ENCODE measurements around the gene ACE. TPM values are rescaled to one million over a fixed set of nuclear protein-coding genes. Genes with fewer than 3 reads are reported as not detected.

The ACE gene
- total RNA-seq, 3 donors from 2014 or later = 2.6 to 13.9 (median 9.1) TPM

DNA sequence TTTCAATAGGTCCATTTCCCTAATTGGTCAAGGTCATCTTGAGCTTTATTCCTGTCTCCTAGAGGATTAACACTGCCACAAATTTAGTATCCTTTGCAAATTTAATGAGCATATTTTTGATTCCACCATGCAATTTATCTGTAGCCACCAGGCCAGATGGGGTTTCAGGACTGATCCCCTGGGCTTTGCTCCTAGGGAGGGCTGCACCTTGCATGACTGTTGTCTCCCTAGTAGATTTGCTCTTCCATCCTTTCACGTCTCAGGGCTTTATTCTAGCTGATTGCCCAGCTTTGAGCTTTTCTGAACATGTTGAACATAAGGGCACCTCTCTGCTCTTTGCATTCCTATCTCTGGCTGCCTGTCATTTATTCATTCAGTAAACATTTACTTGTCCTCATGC, 38.6 kb downstream of the ACE start:
- H3K4me1 ChIP-seq = no peaks in the 10 kb centered on the region
- intact Hi-C loops (cut with DNase I; ENCODE audit: low total_unique reads) = loop anchor here (5.0 kb wide), 1 partner anchor 497 kb away; no protein-coding TSS in a partner anchor
- no peak for TF ChIP-seq POLR2AphosphoS5 (IDR thresholded peaks at IDR 0.05)
- TF ChIP-seq POLR2A (IDR thresholded peaks at IDR 0.05) = no peak
- TF ChIP-seq CTCF (IDR thresholded peaks at IDR 0.05) = no peak

DNA sequence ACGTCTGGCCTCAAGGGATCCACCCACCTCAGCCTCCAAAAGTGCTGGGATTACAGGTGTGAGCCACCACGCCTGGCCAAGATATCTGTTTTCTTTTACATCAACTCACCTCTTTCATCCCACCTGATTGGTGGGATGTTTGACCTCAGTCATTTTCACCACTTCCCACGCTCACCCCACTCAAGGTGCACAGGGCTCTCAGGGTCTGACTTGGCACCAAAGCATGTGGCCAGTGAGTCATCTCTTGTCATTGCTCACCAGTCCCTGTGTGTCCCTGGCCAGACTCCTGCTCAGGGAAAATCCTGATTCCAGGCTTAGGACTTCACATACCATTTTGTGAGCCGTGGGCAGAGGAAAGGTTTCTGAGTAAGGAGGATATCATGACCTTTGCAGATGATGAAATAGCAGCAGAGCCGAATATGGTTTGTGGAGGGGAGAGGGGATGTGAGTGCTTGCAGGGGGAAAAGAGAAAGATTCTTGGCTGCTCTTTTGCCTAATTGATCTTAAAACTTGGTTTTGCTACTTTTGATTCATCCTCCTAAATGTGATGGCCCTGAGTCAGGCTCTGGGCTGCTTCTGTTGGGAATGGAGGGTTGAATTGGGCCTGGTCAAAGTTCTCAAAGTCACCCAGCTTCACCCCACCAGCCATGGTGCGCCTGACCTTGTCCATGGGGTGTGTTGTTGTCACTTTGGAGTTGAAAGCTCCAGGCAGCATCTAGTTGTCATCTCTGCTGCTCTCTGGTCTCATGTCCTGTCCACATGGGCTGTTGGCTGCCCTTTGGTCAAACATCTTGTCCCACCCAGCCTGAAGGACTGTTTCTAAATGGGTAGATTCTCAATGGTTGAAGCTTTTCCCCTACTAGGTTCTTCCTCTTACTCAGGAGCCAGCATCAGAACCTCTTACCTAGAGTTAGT, 40.3 kb downstream of the ACE start:
- Histone ChIP-seq H3K9me3 (no peaks in the 10 kb centered on the region), H3K4me3 (no peak overlapping the region), H3K4me1 (no peaks in the 10 kb centered on the region), H3K27ac (no peak overlapping the region), H3K27me3 (no peaks in the 10 kb centered on the region), H3K36me3 (no peaks in the 10 kb centered on the region)
- no peak for DNase-seq (ENCODE audit: low spot score in 2 of 2)
- no peak for TF ChIP-seq POLR2A (IDR thresholded peaks at IDR 0.05)
- no peak for TF ChIP-seq POLR2AphosphoS5 (IDR thresholded peaks at IDR 0.05)
- no peak for TF ChIP-seq CTCF (IDR thresholded peaks at IDR 0.05)
- intact Hi-C loops (cut with DNase I; ENCODE audit: low total_unique reads) = loop anchor here (5.0 kb wide), 1 partner anchor 495 kb away; no protein-coding TSS in a partner anchor

More for the DNA sequence above, 38.6 kb downstream of the ACE start:
- Histone ChIP-seq H3K27me3 (no peaks in the 10 kb centered on the region), H3K9me3 (no peaks in the 10 kb centered on the region), H3K27ac (no peak overlapping the region), H3K36me3 (no peaks in the 10 kb centered on the region), H3K4me3 (no peak overlapping the region)
- DNase-seq (ENCODE audit: low spot score in 2 of 2) = no peak

DNA sequence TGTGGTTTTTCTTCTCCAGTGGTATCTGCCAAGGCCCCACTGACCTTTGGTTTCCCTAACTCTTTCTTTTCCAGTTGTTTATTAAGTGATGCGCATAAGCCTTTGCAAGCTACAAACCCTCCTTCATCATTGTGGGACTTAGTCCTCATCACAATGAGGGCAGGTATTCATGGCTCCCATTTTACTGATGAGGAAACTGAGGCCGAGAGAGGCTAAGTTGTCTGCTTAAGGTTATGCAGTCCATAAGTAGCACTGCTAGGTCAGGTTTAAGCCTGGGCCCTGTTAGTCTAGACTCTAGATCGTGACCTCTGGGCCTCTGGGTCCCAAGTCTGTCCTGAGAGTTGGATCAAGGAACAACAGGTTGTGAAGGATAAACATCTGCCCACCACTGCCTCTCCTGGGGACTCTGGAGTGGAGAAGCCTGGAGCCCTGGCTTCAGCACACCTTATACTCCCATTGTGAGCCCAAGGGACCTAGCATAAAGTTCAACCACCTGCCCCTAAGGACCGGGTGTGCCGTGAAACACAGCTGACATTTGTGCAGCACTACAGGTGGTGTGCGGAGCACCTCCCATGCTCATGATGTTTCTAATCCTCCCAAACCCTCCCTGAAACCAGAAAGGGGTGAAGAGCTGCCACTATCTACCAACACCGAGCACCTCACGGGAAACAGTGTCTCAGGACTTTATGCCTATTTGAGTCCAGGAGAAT, 41.1 kb downstream of the ACE start:
- H3K4me1 ChIP-seq = no peaks in the 10 kb centered on the region
- no peak for DNase-seq (ENCODE audit: low spot score in 2 of 2)
- no peak overlapping the region for H3K4me3 ChIP-seq
- no peaks in the 10 kb centered on the region for H3K36me3 ChIP-seq
- H3K27ac ChIP-seq = no peak overlapping the region
- H3K9me3 ChIP-seq = no peaks in the 10 kb centered on the region
- intact Hi-C loops (cut with DNase I; ENCODE audit: low total_unique reads) = loop anchor here (5.0 kb wide), 1 partner anchor 494 kb away; no protein-coding TSS in a partner anchor
- H3K27me3 ChIP-seq = no peaks in the 10 kb centered on the region
- TF ChIP-seq CTCF (IDR thresholded peaks at IDR 0.05) = no peak
- TF ChIP-seq POLR2A (IDR thresholded peaks at IDR 0.05) = no peak
- no peak for TF ChIP-seq POLR2AphosphoS5 (IDR thresholded peaks at IDR 0.05)

DNA sequence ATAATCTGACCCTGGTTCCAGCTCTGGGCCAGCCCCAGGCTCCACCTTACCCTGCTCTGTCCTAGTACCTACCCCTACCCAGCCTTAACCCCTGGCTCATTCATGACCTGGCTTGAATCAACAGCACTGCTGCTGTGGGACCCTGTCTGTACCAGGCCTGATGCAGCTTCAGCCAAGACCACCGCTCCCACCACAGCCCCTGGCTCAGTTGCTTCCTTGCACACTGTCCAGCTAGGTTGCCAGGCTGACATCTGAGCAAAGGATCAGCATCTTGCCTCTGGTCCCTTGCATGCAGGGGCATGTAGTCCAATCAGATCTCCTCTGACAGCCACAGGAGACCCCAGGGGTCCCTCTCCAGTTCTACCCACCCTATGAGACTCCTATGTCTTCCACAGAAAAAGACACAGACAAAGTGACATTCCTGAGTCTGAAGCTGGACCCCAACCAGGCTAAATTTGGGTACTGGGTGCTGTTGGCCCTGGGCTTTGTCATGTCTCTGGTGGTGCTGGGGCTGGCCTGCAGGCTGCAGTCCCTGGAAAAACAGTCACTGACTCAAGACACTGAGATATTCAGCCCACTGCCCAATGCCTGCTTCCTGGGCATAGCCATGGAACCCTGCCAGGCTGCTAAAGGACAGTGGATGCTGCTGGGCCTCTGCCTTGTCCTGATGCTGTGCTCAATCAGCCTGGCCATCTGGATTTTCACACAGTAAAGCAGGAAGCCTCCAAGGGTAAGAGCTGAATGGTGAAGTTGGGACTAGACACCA, 42.4 kb downstream of the ACE start:
- TF ChIP-seq CTCF (IDR thresholded peaks at IDR 0.05) (no peak), POLR2A (IDR thresholded peaks at IDR 0.05) (no peak), POLR2AphosphoS5 (IDR thresholded peaks at IDR 0.05) (no peak)
- Histone ChIP-seq H3K4me1 (no peaks in the 10 kb centered on the region), H3K27me3 (peaks cover 0 to 3% of the 10 kb centered on the region in 2 donors), H3K36me3 (no peaks in the 10 kb centered on the region), H3K9me3 (no peaks in the 10 kb centered on the region), H3K4me3 (no peak overlapping the region), H3K27ac (no peak overlapping the region)
- intact Hi-C loops (cut with DNase I; ENCODE audit: low total_unique reads) = loop anchor here (5.0 kb wide), 1 partner anchor 493 kb away; no protein-coding TSS in a partner anchor
- no peak for DNase-seq (ENCODE audit: low spot score in 2 of 2)

All from breast epithelium (tissue), 4 donors.